Stimulated activated CD8-positive, alpha-beta memory T cell treated with anti-CD3 and anti-CD28 coated beads, Interleukin-15, amount 100 ng/mL, for 1 hour (primary cell): ENCODE results near the gene AGPAT1.
"Not testable (repeated sequence)": the region's sequence is repeated elsewhere in the genome, so short reads cannot be mapped to it uniquely, and the experiment has no call there.

ENCODE experiments used
- DNase-seq: peaks from one replicate; pipeline ENCODE4 v3.0.0-alpha.2; 2020; ENCODE audit warnings: low read depth

The AGPAT1 gene

GRCh38 chr6:32186151-32186840 is 10.4 kb upstream of the AGPAT1 start:
- not testable (repeated sequence) for DNase-seq

GRCh38 chr6:32185681-32186131 is 9.8 kb upstream of the AGPAT1 start:
- peak; percentile 28 for DNase-seq

- no peak for DNase-seq
Observed at GRCh38 chr6:32184084-32184640, 8.3 kb upstream of the AGPAT1 start, which contains the start of gene AGER. AGER (minus strand) TSS chr6:32184253; CDS start chr6:32184222, 31 bp downstream.

DNA sequence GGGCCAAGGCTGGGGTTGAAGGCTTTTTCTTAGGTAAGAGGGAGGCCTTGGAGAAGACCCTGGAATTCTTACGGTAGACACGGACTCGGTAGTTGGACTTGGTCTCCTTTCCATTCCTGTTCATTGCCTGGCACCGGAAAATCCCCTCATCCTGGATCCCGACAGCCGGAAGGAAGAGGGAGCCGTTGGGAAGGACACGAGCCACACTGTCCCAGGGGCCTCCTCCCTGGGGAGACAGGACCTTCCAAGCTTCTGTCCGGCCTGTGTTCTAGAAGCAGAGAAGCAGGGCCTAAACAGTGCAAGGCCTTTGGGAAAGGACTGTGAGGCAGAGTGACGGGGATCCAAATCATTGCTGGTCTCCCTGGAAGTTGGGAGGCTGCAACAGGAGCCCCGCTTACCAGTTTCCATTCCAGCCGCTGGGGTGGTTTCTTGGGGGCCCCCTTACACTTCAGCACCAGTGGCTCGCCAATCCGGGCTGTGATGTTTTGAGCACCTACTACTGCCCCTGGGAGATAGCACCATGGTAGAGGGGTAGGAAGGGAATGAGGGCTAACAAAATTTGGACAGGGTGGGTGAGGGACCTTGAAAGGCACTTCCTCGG is 7.7 kb upstream of the AGPAT1 start:
- DNase-seq = no peak

DNA sequence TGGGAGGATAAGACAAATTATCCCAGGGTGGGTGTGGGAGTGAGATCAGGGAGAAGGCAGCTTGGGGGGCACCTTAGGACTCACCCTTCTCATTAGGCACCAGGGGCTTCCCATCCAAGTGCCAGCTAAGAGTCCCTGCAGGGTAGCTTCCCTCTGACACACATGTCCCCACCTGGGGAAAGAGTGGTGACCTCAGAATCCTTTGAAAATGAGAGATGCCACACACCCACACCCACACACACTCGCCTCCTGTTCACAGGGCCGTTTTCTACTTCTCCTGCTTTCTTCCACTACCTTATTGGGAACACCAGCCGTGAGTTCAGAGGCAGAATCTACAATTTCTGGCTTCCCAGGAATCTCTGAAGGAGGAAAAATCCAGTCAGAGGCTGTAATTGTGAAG is 7.1 kb upstream of the AGPAT1 start:
- no peak for DNase-seq

GRCh38 chr6:32182555-32182981 is 6.7 kb upstream of the AGPAT1 start:
- no peak for DNase-seq

DNA sequence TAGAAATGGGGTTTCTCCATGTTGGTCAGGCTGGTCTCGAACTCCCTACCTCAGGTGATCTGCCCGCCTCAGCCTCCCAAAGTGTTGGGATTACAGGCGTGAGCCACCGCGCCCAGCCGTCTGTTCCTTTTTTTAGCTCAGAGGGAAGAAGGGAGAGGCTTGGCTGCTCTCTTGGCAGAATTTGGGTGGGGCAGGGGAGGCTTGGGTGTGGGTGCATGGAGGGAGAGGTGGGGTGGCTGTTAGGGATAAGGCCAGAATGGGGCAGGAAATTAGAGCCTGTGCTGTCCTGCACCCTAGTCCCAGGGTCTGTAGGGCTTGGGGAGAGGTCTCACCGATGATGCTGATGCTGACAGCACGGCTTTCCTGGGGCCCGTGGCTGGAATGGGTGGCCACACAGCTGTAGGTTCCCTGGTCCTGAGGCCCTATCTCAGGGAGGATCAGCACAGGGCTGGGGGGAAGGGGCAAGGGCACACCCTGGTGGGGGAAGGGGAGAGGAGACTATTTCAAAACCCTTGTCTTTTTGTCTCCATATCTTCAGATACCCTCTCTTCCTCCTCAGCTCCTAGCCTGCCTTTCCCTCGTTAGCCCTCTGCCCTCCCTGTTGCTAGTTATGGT is 6.1 kb upstream of the AGPAT1 start:
- no peak for DNase-seq

DNA sequence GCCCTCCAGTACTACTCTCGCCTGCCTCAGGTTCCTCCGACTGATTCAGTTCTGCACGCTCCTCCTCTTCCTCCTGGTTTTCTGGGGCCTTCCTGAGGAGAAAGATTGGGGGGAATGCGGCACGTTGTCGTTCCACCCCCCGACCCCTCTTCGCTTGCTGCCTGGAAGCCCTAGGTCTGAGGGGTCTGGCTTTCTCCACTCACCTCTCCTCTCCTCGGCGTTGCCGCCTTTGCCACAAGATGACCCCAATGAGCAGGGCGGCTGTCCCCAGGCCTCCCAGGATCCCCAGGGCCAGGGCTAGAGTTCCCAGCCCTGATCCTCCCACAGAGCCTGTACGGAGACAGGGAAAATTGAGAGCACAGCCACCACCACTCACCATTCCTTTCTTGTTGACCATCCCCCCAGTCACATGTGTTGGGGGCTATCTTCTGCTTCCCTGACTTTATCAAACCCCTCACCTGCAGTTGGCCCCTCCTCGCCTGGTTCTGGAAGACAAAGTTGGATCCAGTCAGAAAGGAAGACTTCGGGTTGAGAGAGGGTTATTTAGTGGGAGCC is 5.3 kb upstream of the AGPAT1 start:
- DNase-seq = no peak

DNA sequence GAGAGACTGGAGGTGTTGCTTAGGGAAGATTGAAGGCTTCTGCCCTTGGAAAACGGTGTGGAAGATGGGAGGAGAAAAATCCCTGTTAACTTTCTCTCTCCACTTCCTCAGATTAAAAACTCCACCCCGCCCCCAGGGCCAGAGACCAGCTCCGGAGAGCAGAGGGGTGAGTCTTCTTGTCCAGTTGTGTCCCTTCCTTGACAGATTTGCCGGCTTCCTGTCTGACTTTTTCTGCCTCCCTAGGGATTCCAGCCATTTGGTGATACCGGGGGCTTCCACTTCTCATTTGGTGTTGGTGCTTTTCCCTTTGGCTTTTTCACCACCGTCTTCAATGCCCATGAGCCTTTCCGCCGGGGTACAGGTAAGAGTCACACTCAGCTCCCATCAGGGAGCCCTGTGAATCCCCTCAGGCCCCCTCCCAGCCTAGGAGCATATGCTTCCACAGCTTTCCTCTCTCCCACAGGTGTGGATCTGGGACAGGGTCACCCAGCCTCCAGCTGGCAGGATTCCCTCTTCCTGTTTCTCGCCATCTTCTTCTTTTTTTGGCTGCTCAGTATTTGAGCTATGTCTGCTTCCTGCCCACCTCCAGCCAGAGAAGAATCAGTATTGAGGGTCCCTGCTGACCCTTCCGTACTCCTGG is 4.0 kb upstream of the AGPAT1 start:
- DNase-seq = no peak

DNA sequence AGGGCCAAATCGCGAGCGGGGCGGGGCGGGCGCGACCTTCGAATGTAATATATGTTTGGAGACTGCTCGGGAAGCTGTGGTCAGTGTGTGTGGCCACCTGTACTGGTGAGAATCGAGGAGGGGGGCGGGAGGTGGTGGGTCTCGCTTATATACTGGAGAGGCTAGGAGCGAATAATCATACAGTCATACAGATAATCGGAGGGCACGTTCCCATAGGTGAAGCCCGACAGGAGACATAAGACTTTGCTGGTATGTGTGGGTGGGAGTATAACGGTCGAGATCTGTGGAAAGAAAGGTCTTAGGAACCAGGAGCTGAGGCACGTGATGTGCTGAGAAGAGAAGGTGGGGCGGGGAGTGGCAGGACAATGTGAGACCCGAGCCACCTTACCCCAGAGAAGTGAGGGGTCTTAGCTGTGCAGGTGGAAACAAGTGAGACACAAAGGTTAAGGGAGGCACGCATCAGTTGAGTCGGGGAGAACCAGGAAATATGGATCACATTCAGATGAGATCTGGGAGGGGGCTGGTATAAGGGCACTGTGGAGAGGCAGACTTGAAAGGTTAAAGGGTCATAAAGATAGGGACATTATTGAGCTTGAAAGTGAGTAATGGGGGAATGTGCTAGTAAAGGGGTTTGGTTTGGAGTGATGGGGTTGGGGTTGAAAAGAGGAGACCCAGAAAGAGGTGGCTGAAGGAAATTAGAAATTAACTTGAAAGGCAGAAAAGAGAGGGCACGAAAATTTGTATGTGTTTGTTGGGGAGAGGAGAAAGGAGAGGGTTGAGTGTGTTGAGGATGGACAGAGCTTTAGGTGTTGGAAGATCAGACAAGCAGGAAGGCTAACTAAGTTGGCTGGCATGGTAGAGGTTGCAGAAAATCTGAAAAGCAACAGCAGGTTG is 2.9 kb upstream of the AGPAT1 start:
- no peak for DNase-seq

GRCh38 chr6:32177788-32178546 is 2.1 kb upstream of the AGPAT1 start, which contains the start of gene RNF5:
RNF5 (plus strand) TSS chr6:32178405; CDS start chr6:32178512, 107 bp downstream.
- peak; percentile 82 for DNase-seq

- no peak for DNase-seq
Observed at GRCh38 chr6:32177183-32177787, 1.4 kb upstream of the AGPAT1 start.

DNA sequence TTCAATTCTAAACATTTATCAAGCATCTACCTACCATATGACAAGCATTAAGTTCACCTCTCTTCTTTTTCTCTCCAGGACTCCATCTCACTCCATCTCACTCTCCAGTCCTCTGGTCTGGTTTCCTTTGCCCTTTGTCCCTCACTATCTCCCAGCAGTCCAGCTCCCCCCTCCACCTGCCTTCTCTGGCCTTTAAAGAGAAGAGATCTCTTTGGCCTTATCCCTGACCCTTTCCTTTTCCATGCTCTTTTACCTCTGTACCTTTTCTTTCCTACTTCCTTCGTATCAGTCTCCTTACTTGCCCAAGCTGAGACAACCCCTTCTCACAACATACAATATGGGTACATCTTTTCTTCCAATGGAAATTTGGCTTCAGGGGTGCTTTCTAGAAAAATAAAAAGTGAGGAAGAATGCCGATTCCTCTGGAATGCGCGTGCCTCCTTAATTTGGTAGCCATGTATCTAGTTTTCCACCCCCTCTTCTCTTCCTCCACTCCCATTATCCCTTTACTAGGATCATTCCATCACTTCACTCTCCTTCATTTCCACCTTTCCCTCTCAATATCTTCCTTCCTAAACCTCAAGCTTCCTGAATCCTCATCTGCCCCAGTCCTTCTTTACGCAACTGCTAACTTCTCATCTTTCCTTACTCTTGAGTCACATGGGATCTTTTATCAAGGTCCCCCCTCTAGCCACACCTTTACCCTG is 745 bp upstream of the AGPAT1 start:
- no peak for DNase-seq

DNA sequence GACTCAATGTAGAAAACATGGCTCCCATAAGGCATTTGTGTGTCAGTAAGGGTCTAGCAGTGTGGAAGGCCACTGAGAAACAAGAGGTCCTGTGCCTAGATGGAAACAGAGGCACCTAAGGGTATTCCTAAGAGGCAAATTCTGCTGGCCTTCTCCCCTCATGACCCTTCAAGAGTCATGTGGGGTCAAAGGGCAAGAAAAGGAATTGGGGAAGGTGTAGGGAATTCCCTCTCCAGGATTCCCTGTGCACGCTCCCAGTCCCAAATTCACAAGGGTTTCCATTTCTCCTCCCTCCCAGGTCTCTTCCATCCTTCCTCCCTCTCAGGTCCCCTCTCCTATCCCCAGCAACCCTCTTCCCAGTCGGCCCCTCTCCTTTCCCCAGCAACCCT is 568 bp downstream of the AGPAT1 start:
- DNase-seq = no peak

GRCh38 chr6:32174416-32174815 is 1.5 kb downstream of the AGPAT1 start:
- no peak for DNase-seq

DNA sequence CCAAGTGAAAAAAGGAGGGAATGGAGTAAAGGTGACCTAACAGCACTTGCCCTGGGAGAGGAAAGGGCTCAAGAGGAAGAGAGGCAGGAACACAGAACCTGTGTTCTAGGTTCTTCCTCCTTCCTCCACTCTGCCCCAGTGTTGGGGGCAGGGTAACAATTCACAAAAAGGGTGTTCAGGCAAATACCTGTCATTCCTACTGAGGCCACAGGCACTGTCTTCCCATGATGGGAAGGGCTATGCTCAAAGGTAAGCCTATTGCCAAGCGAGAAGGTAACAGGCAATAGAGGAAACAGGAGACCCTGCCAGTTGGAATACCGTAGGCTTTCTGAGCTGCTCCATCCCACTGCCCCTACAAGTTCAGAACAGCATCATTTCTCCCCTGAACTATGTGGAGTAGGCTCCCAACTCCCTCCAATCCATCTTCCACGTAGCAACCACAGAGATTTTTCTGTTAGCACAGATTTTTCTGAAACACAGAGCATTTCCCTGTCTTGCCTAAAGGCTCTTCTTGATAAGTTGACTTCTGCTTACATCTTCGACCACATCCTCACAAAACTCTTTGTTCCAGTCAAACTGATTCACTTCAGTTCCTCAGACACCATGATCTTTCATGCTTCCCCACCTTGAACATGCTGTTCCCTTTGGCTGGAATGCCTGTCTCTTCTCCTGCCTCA is 2.7 kb downstream of the AGPAT1 start:
- no peak for DNase-seq

GRCh38 chr6:32171234-32171633 is 4.7 kb downstream of the AGPAT1 start:
- no peak for DNase-seq

DNA sequence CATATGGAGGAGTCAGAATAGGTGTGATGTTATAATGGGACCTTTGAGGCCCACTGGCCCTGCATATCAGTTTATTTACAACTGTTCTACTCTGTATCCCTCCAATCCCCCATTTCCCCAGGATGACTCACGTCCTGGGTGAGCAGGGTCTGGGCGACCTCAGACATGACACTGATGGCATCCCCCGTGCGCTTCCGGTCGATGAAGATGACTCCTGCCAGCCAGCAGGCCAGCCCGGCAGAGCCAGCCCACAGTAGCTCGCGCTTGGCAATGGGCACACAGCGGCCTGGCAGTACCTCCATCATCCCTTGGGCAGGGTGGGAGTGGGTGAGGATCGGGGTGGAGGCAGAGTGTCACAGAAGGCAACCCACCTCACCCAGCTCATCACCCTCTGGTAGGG is 5.6 kb downstream of the AGPAT1 start:
- DNase-seq = no peak
